T-helper 1 cell treated with Interleukin-12 subunit alpha and Interleukin-12 subunit beta and Interleukin-4 antibody, amounts not matched to agents 30 ng/mL and 1 ng/mL, for 36 hours (primary cell): ENCODE results near the gene GLO1. TPM values are rescaled to one million over a fixed set of nuclear protein-coding genes. Genes with fewer than 3 reads are reported as not detected.

Source experiments
- intact Hi-C: fragments of 100-400 bp; cut with micrococcal nuclease; formaldehyde crosslinking; loops from one replicate; pipeline ENCODE4 v1.15.1; 2024
- total RNA-seq: library from RNA; stranded (reverse); gene quantifications from 2 replicates; pipeline ENCODE4 v1.2.3, GENCODE V29; 2022

GLO1 gene
- total RNA-seq, 1 donor from 2014 or later = 106 TPM

GRCh38 chr6:38708496-38708895 is 5.6 kb upstream of the GLO1 start:
- intact Hi-C loops = loop anchor here (10.0 kb wide), 1 partner anchor 1204 kb away; no protein-coding TSS in a partner anchor

- intact Hi-C loops = loop anchor here (10.0 kb wide), 1 partner anchor 1201 kb away; no protein-coding TSS in a partner anchor
Observed at GRCh38 chr6:38705924-38706323, 3.0 kb upstream of the GLO1 start.

- intact Hi-C loops = loop anchor here (1.0 to 10.0 kb wide), 9 partner anchors 9 to 1271 kb away; partner anchors contain the start of genes CMTR1, SAYSD1 and ZFAND3
Observed at GRCh38 chr6:38703949-38704590, 1.1 kb upstream of the GLO1 start.

- intact Hi-C loops = loop anchor here (5.0 to 10.0 kb wide), 2 partner anchors 71 to 1197 kb away; no protein-coding TSS in a partner anchor
Observed at GRCh38 chr6:38701551-38701950, 1.4 kb downstream of the GLO1 start.

- intact Hi-C loops = loop anchor here (5.0 to 10.0 kb wide), 2 partner anchors 73 to 1195 kb away; no protein-coding TSS in a partner anchor
Observed at GRCh38 chr6:38699702-38700101, 3.2 kb downstream of the GLO1 start.

GRCh38 chr6:38697846-38698245 is 5.1 kb downstream of the GLO1 start:
- intact Hi-C loops = no loop called here

- intact Hi-C loops = no loop called here
Observed at GRCh38 chr6:38696345-38696744, 6.6 kb downstream of the GLO1 start.

GRCh38 chr6:38695933-38696332 is 7.0 kb downstream of the GLO1 start:
- intact Hi-C loops = no loop called here

GRCh38 chr6:38695227-38695900 is 7.6 kb downstream of the GLO1 start:
- intact Hi-C loops = no loop called here

GRCh38 chr6:38688579-38689087 is 14.3 kb downstream of the GLO1 start:
- intact Hi-C loops = no loop called here

- intact Hi-C loops = no loop called here
Observed at GRCh38 chr6:38687549-38687948, 15.4 kb downstream of the GLO1 start.

- intact Hi-C loops = no loop called here
Observed at GRCh38 chr6:38687043-38687353, 15.9 kb downstream of the GLO1 start.

- intact Hi-C loops = no loop called here
Observed at GRCh38 chr6:38686270-38687042, 16.5 kb downstream of the GLO1 start.

- intact Hi-C loops = no loop called here
Observed at GRCh38 chr6:38684904-38685303, 18.0 kb downstream of the GLO1 start.

GRCh38 chr6:38684237-38684636 is 18.7 kb downstream of the GLO1 start:
- intact Hi-C loops = no loop called here

GRCh38 chr6:38681850-38682249 is 21.1 kb downstream of the GLO1 start:
- intact Hi-C loops = no loop called here

GRCh38 chr6:38679668-38680067 is 23.3 kb downstream of the GLO1 start:
- intact Hi-C loops = no loop called here

GRCh38 chr6:38678178-38678760 is 24.7 kb downstream of the GLO1 start:
- intact Hi-C loops = no loop called here

GRCh38 chr6:38676974-38677544 is 25.9 kb downstream of the GLO1 start:
- intact Hi-C loops = no loop called here

- intact Hi-C loops = no loop called here
Observed at GRCh38 chr6:38676236-38676973, 26.5 kb downstream of the GLO1 start.
